ENCODE measurements around the gene SPP2.

- TF ChIP-seq, protein P1, sequence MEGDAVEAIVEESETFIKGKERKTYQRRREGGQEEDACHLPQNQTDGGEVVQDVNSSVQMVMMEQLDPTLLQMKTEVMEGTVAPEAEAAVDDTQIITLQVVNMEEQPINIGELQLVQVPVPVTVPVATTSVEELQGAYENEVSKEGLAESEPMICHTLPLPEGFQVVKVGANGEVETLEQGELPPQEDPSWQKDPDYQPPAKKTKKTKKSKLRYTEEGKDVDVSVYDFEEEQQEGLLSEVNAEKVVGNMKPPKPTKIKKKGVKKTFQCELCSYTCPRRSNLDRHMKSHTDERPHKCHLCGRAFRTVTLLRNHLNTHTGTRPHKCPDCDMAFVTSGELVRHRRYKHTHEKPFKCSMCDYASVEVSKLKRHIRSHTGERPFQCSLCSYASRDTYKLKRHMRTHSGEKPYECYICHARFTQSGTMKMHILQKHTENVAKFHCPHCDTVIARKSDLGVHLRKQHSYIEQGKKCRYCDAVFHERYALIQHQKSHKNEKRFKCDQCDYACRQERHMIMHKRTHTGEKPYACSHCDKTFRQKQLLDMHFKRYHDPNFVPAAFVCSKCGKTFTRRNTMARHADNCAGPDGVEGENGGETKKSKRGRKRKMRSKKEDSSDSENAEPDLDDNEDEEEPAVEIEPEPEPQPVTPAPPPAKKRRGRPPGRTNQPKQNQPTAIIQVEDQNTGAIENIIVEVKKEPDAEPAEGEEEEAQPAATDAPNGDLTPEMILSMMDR (IDR thresholded peaks at IDR 0.05), result no peak
- TF ChIP-seq POLR2A (IDR thresholded peaks at IDR 0.05), result no peak
Observed at GRCh38 chr2:234116010-234116409, 65.5 kb downstream of the SPP2 start.
